Neuronal stem cell (in vitro differentiated cells): Measurements from ENCODE around the gene PDGFC.

Experiments
- DNase-seq: peaks from one replicate; pipeline ENCODE4 v3.0.0-alpha.2; 2013; ENCODE audit warnings: low spot score
- H2AFZ ChIP-seq: one replicate; pipeline ENCODE4 v1.6.1; 2013; ENCODE audit warnings: mild to moderate bottlenecking, low read length, inconsistent platforms
- H2AK5ac ChIP-seq: 2 replicates; pipeline ENCODE4 v1.6.1; 2013; ENCODE audit warnings: low read depth, mild to moderate bottlenecking, inconsistent platforms, low read length, moderate library complexity, mixed read lengths
- H2BK120ac ChIP-seq: 2 replicates; pipeline ENCODE4 v1.6.1; 2013; ENCODE audit warnings: low read depth, mild to moderate bottlenecking, inconsistent platforms, low read length, moderate library complexity, mixed read lengths
- H2BK12ac ChIP-seq: one replicate; pipeline ENCODE4 v1.6.1; 2013; ENCODE audit warnings: low read length, inconsistent platforms
- H2BK15ac ChIP-seq: 2 replicates; pipeline ENCODE4 v1.6.1; 2013; ENCODE audit warnings: mild to moderate bottlenecking, low read length, inconsistent platforms, mixed read lengths
- H2BK5ac ChIP-seq: one replicate; pipeline ENCODE4 v1.6.1; 2013; ENCODE audit warnings: inconsistent platforms, mild to moderate bottlenecking, low read length, moderate library complexity
- H3K14ac ChIP-seq: one replicate; pipeline ENCODE4 v1.6.1; 2013; ENCODE audit warnings: low read length, inconsistent platforms
- H3K18ac ChIP-seq: 2 replicates; pipeline ENCODE4 v1.6.1; 2013; ENCODE audit warnings: low read length, inconsistent platforms
- H3K23ac ChIP-seq: 2 replicates; pipeline ENCODE4 v1.6.1; 2013; ENCODE audit warnings: low read depth, mild to moderate bottlenecking, mixed read lengths, low read length, inconsistent platforms; ENCODE audit not compliant: poor library complexity
- H3K27ac ChIP-seq: replicated peaks from 3 replicates; pipeline ENCODE4 v1.5.1; 2013; ENCODE audit warnings: low read length, inconsistent platforms
- H3K27me3 ChIP-seq, 3 experiments: 2 replicates each; pipeline ENCODE4 v1.6.1; 2013; ENCODE audit warnings: low read length in 3 of 3, mild to moderate bottlenecking in 2 of 3, inconsistent platforms in 1 of 3, low read depth in 1 of 3, mixed read lengths in 1 of 3, moderate library complexity in 1 of 3; ENCODE audit not compliant: control insufficient read depth in 3 of 3, insufficient read depth in 3 of 3
- H3K36me3 ChIP-seq, 2 donors: replicated peaks in 1 of 2; 2 replicates each; pipeline ENCODE4 v1.6.1; 2013; ENCODE audit warnings: low read length in 2 of 2; ENCODE audit not compliant: control insufficient read depth in 2 of 2, insufficient read depth in 2 of 2
- H3K4ac ChIP-seq: 2 replicates; pipeline ENCODE4 v1.6.1; 2013; ENCODE audit warnings: inconsistent platforms, mild to moderate bottlenecking, low read length, moderate library complexity
- H3K4me1 ChIP-seq, 2 donors: 1 replicate in 1 of 2; 2 replicates in 1 of 2; pipeline ENCODE4 v1.6.1; 2013; ENCODE audit warnings: low read length in 2 of 2, low read depth in 1 of 2; ENCODE audit not compliant: control insufficient read depth in 2 of 2, insufficient read depth in 1 of 2
- H3K4me2 ChIP-seq: one replicate; pipeline ENCODE4 v1.6.1; 2013; ENCODE audit warnings: mild to moderate bottlenecking, low read length, inconsistent platforms; ENCODE audit not compliant: insufficient read depth, poor library complexity, severe bottlenecking
- H3K4me3 ChIP-seq, 2 donors: 2 replicates each; pipeline ENCODE4 v1.5.1; 2013; ENCODE audit warnings: low read length in 2 of 2, mild to moderate bottlenecking in 2 of 2, inconsistent platforms in 1 of 2, moderate library complexity in 1 of 2
- H3K79me1 ChIP-seq: one replicate; pipeline ENCODE4 v1.6.1; 2013; ENCODE audit warnings: low read depth, mild to moderate bottlenecking, inconsistent platforms, low read length, moderate library complexity
- H3K9ac ChIP-seq: one replicate; pipeline ENCODE4 v1.6.1; 2013; ENCODE audit warnings: mild to moderate bottlenecking, low read depth, low read length, inconsistent platforms; ENCODE audit not compliant: poor library complexity
- H3K9me3 ChIP-seq, 2 donors: replicated peaks in 1 of 2; 2 replicates each; pipeline versions ENCODE3 to v1.6.1; 2013; ENCODE audit warnings: low read length in 2 of 2, mild to moderate bottlenecking in 2 of 2, inconsistent platforms in 1 of 2, low read depth in 1 of 2, mixed read lengths in 1 of 2, moderate library complexity in 1 of 2; ENCODE audit not compliant: control insufficient read depth in 2 of 2, insufficient read depth in 1 of 2
- H4K8ac ChIP-seq: one replicate; pipeline ENCODE4 v1.6.1; 2013; ENCODE audit warnings: low read depth, mild to moderate bottlenecking, inconsistent platforms, low read length, moderate library complexity
- H4K91ac ChIP-seq: one replicate; pipeline ENCODE4 v1.6.1; 2013; ENCODE audit warnings: low read length, low read depth, mild to moderate bottlenecking, inconsistent platforms; ENCODE audit not compliant: poor library complexity
- WGBS, 2 donors: extraction: QIAGEN DNeasy Blood & Tissue Kit; methylation state at CpG; one replicate each; pipeline ENCODE4 v1.1.7; 2013; ENCODE audit warnings: missing lambda C conversion rate in 2 of 2, mixed read lengths in 1 of 2; ENCODE audit not compliant: insufficient read length in 2 of 2, insufficient replicate concordance in 1 of 2; ENCODE audit errors: extremely low coverage in 2 of 2; 5-methylcytosine and 5-hydroxymethylcytosine counted together

The PDGFC gene

DNA sequence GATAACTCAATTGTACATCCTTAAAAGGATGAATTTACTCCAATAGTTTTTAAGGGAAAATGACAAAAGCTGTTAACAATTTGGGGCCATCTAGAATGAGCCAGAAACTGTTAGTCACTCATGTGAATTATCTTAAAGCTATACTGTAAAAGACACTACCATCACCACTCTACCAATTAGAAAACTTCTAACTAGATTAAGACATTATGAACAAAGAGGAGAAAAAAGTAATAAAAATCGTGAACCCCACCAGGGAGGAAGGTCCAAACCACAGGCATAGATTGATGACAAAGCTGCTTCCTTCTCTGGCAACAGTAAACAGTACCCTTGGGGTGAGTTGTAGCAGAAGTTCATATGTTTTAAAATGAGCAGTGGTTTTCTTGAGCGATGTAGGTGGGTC is 106.1 kb downstream of the PDGFC start:
- no peak for DNase-seq
- no peaks in the 10 kb centered on the region for H3K4me1 ChIP-seq
- H3K9ac ChIP-seq = no peak overlapping the region
- no peaks in the 10 kb centered on the region for H3K79me1 ChIP-seq
- no peak overlapping the region for H4K8ac ChIP-seq
- H2BK5ac ChIP-seq = no peak overlapping the region
- no peaks in the 10 kb centered on the region for H3K9me3 ChIP-seq
- H3K4me2 ChIP-seq = no peak overlapping the region
- no peak overlapping the region for H4K91ac ChIP-seq
- no peak overlapping the region for H2AK5ac ChIP-seq
- H3K18ac ChIP-seq = no peak overlapping the region
- no CpG with 5 or more reads among the region's 2 CpGs for WGBS, 2 donors
- H3K14ac ChIP-seq = no peak overlapping the region
- no peak overlapping the region for H2BK120ac ChIP-seq
- no peaks in the 10 kb centered on the region for H3K27me3 ChIP-seq
- no peak overlapping the region for H2AFZ ChIP-seq
- no peak overlapping the region for H3K4ac ChIP-seq
- H3K27ac ChIP-seq = no peak overlapping the region
- H3K23ac ChIP-seq = no peak overlapping the region
- no peak overlapping the region for H2BK15ac ChIP-seq
- no peaks in the 10 kb centered on the region for H3K36me3 ChIP-seq
- no peak overlapping the region for H3K4me3 ChIP-seq
- H2BK12ac ChIP-seq = no peak overlapping the region

DNA sequence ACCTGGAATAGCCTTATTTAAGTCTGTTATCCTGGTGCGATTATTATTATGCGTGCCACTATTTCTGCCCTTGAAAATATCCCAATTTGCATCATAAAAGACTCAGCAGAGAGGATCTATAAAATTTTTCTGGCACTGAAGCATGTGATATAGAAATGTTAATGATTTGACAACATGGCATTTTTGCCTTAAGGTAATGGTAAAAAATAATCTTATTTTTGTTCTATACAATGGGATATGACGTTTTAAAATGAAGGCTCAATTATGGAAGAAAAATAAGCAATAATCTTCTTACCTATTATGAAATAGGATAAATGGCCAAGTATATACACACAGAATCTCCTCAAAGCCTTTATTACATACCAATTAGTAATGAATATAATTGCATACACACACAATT is 113.5 kb downstream of the PDGFC start:
- Histone ChIP-seq H3K23ac (no peak overlapping the region), H3K36me3 (no peaks in the 10 kb centered on the region), H2AFZ (no peak overlapping the region), H3K14ac (no peak overlapping the region), H3K79me1 (no peaks in the 10 kb centered on the region), H3K9ac (no peak overlapping the region), H2BK12ac (no peak overlapping the region), H2AK5ac (no peak overlapping the region), H3K4ac (no peak overlapping the region), H3K27me3 (no peaks in the 10 kb centered on the region), H3K4me2 (no peak overlapping the region), H2BK15ac (no peak overlapping the region), H3K18ac (no peak overlapping the region), H4K8ac (no peak overlapping the region), H2BK120ac (no peak overlapping the region), H3K27ac (no peak overlapping the region), H3K9me3 (no peaks in the 10 kb centered on the region), H2BK5ac (no peak overlapping the region), H3K4me1 (no peaks in the 10 kb centered on the region), H4K91ac (no peak overlapping the region), H3K4me3 (no peak overlapping the region)
- no peak for DNase-seq
- no CpG with 5 or more reads among the region's 3 CpGs for WGBS, 2 donors

DNA sequence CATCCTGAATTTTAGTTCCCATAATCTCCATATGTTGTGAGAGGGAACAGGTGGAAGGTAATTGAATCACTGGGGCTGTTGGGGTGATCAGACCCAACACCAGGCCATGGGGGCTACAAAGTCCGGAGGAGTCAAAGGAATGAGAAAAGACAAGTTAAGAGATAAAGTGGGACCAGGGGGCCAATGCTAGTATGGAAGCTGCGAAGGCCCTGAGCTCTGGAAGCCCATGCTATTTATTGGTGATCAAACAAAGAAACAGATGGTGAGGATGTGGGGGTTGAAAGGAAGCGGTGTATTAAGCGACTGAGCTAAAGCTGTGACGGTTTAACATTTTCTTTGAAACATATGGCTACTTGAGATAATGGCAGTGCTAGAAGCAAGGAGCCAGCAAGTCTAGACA is 132.8 kb downstream of the PDGFC start:
- Histone ChIP-seq H3K18ac (no peak overlapping the region), H3K4me2 (no peak overlapping the region), H3K27ac (no peak overlapping the region), H3K79me1 (no peaks in the 10 kb centered on the region), H3K14ac (no peak overlapping the region), H4K8ac (no peak overlapping the region), H3K4ac (no peak overlapping the region), H3K23ac (no peak overlapping the region), H2BK15ac (no peak overlapping the region), H2BK5ac (no peak overlapping the region), H2AFZ (no peak overlapping the region), H2AK5ac (no peak overlapping the region), H3K36me3 (no peaks in the 10 kb centered on the region), H3K27me3 (no peaks in the 10 kb centered on the region), H3K4me3 (no peak overlapping the region), H2BK120ac (no peak overlapping the region), H2BK12ac (no peak overlapping the region), H4K91ac (no peak overlapping the region), H3K9ac (no peak overlapping the region), H3K9me3 (peaks cover 2 to 29% of the 10 kb centered on the region in 2 donors), H3K4me1 (no peaks in the 10 kb centered on the region)
- WGBS, 2 donors = no CpG with 5 or more reads among the region's 5 CpGs
- DNase-seq = no peak

DNA sequence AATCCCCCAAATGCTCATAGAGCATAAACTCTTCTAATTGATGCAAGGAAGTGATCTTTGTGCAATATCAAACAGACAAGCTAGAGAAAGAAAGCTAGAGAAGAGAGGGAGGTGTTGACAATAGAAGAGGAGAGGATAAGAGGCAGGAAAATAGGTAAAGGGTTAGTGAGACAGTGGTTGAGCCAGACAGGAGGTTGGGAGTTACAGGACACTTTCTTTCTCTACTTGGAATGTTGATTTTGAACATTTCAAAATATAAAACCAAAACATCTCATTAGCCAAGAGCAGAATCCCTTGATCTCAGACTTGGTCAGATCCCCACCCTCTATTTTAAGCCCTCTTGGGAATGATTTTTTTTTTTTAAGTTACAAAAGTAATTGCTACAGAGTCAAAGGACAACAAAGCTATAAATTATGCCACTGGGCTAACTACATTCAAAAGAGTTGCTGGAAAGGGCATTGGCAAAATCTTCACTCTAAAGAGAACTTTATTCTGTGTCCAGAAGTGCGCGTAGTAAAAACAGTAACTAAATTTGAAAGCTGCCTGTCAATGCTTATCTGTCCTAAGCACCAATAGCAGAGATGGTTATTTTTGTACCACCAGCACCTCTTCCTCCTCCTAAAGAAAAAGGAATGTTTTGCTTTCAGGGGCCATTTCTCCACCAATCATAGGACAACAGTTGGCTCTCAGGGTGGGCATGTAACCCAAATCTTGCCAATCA is 133.8 kb downstream of the PDGFC start:
- no peak overlapping the region for H3K23ac ChIP-seq
- no peak overlapping the region for H2AFZ ChIP-seq
- H3K36me3 ChIP-seq = no peaks in the 10 kb centered on the region
- no peaks in the 10 kb centered on the region for H3K27me3 ChIP-seq
- no peak overlapping the region for H2BK120ac ChIP-seq
- H3K4me3 ChIP-seq = no peak overlapping the region
- no peak overlapping the region for H4K8ac ChIP-seq
- no peak overlapping the region for H3K14ac ChIP-seq
- no peak overlapping the region for H2BK5ac ChIP-seq
- no peak overlapping the region for H3K4me2 ChIP-seq
- no CpG with 5 or more reads among the region's 2 CpGs for WGBS, 2 donors
- no peak overlapping the region for H3K9ac ChIP-seq
- no peaks in the 10 kb centered on the region for H3K4me1 ChIP-seq
- DNase-seq = no peak
- no peak overlapping the region for H2AK5ac ChIP-seq
- H4K91ac ChIP-seq = no peak overlapping the region
- H2BK15ac ChIP-seq = no peak overlapping the region
- H3K18ac ChIP-seq = no peak overlapping the region
- no peaks in the 10 kb centered on the region for H3K79me1 ChIP-seq
- H3K9me3 ChIP-seq = peaks cover 2 to 29% of the 10 kb centered on the region in 2 donors
- no peak overlapping the region for H2BK12ac ChIP-seq
- H3K4ac ChIP-seq = no peak overlapping the region
- H3K27ac ChIP-seq = no peak overlapping the region
